Measurements from ENCODE around the gene HNRNPH3.

HNRNPH3 gene

DNA sequence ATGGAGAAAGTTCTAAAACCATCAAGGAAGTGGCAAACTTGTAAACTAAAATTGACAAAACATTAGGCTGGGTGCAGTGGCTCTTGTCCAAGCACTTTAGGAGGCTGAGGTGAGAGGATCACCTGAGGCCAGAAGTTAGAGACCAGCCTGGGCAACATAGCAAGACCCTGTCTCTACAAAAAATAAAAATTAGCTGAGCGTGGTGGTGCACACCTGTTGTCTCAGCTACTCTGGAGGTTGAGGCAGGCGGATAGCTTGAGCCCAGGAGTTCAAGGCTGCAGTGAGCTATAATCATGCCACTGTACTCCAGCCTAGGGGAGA is 29.4 kb upstream of the HNRNPH3 start:
- H3K4me1 ChIP-seq (ENCODE audit: control insufficient read depth, insufficient read depth, low read length): no peaks in the 10 kb centered on the region
- no peak overlapping the region for H3K4me3 ChIP-seq (ENCODE audit: low read depth, low read length)
- CTCF ChIA-PET: interaction anchor here (0.6 to 3.6 kb wide), 21 partner anchors 10 to 605 kb away, joined by 3 to 73 read pairs (median 4); no protein-coding TSS in a partner anchor
- no peak overlapping the region for H3K27ac ChIP-seq (ENCODE audit: extremely low read depth, low read depth, low read length)
- TF ChIP-seq ZNF777 (tag by site-specific recombination; IDR thresholded peaks at IDR 0.05; ENCODE audit: borderline replicate concordance): no peak
- no peak for TF ChIP-seq GLIS1 (tag by site-specific recombination; IDR thresholded peaks at IDR 0.05)
- TF ChIP-seq SALL2 (tag by site-specific recombination; IDR thresholded peaks at IDR 0.05; ENCODE audit: borderline replicate concordance): no peak
- no peak for TF ChIP-seq ZNF768 (tag by site-specific recombination; IDR thresholded peaks at IDR 0.05)
- peak; percentile 94 for TF ChIP-seq ZNF121 (tag by site-specific recombination; IDR thresholded peaks at IDR 0.05)
- no peak for TF ChIP-seq ATF2 (tag by site-specific recombination; IDR thresholded peaks at IDR 0.05; ENCODE audit: low read depth)
- POLR2A ChIA-PET: interaction anchor here (1.1 kb wide), 1 partner anchor 30 kb away, joined by 3 read pairs; the partner anchor contains the start of genes HNRNPH3 and PBLD
- no peaks in the 10 kb centered on the region for H3K9me3 ChIP-seq (ENCODE audit: control insufficient read depth, insufficient read depth, low read depth, low read length)
- no peaks in the 10 kb centered on the region for H3K36me3 ChIP-seq (ENCODE audit: control insufficient read depth in 2 of 2, insufficient read depth in 1 of 2, low read length in 2 of 2)

GRCh38 chr10:68302871-68303270 is 29.0 kb upstream of the HNRNPH3 start:
- H3K4me1 ChIP-seq (ENCODE audit: control insufficient read depth, insufficient read depth, low read length): no peaks in the 10 kb centered on the region
- no peaks in the 10 kb centered on the region for H3K9me3 ChIP-seq (ENCODE audit: control insufficient read depth, insufficient read depth, low read depth, low read length)
- no peak overlapping the region for H3K4me3 ChIP-seq (ENCODE audit: low read depth, low read length)
- ChIA-PET POLR2A (no interaction called here), CTCF (interaction anchor here (0.6 to 3.6 kb wide), 12 partner anchors 10 to 447 kb away, joined by 3 to 73 read pairs (median 4); no protein-coding TSS in a partner anchor)
- no peak overlapping the region for H3K27ac ChIP-seq (ENCODE audit: extremely low read depth, low read depth, low read length)
- no peaks in the 10 kb centered on the region for H3K36me3 ChIP-seq (ENCODE audit: control insufficient read depth in 2 of 2, insufficient read depth in 1 of 2, low read length in 2 of 2)
- no peak for TF ChIP-seq ZNF76 (tag by site-specific recombination; IDR thresholded peaks at IDR 0.05; ENCODE audit: borderline replicate concordance, low read depth)
- TF ChIP-seq ZNF394 (tag by site-specific recombination; IDR thresholded peaks at IDR 0.05; ENCODE audit: borderline replicate concordance): peak; percentile 76; the same call in 1 of the 2 replicates
- TF ChIP-seq ZNF146 (tag by site-specific recombination; IDR thresholded peaks at IDR 0.05): no peak
- no peak for TF ChIP-seq ZNF132 (tag by site-specific recombination; IDR thresholded peaks at IDR 0.05; ENCODE audit: borderline replicate concordance)
- TF ChIP-seq ZNF768 (tag by site-specific recombination; IDR thresholded peaks at IDR 0.05): no peak
- no peak for TF ChIP-seq ZNF157 (tag by site-specific recombination; IDR thresholded peaks at IDR 0.05)
- 0 out of 2 replicates have a peak, but pooled peaks have one; percentile 16 for TF ChIP-seq ZNF433 (tag by site-specific recombination; IDR thresholded peaks at IDR 0.05; ENCODE audit: low read depth)
- TF ChIP-seq OVOL3 (tag by site-specific recombination; IDR thresholded peaks at IDR 0.05): no peak
- no peak for TF ChIP-seq MZF1 (tag by site-specific recombination; IDR thresholded peaks at IDR 0.05; ENCODE audit: borderline replicate concordance)
- no peak for TF ChIP-seq ZNF449 (tag by site-specific recombination; IDR thresholded peaks at IDR 0.05)
- TF ChIP-seq KLF10 (tag by site-specific recombination; IDR thresholded peaks at IDR 0.05): no peak
- no peak for TF ChIP-seq ZNF175 (tag by site-specific recombination; IDR thresholded peaks at IDR 0.05)
- no peak for TF ChIP-seq ZNF747 (tag by site-specific recombination; IDR thresholded peaks at IDR 0.05)
- no peak for TF ChIP-seq ZNF280C (tag by site-specific recombination; IDR thresholded peaks at IDR 0.05)
- no peak for TF ChIP-seq ZFP3 (tag by site-specific recombination; IDR thresholded peaks at IDR 0.05; ENCODE audit: low read depth)
- peak; percentile 45 for TF ChIP-seq ZNF623 (tag by site-specific recombination; IDR thresholded peaks at IDR 0.05)
- TF ChIP-seq ZNF585B (tag by site-specific recombination; IDR thresholded peaks at IDR 0.05): no peak
- no peak for TF ChIP-seq ZNF621 (tag by site-specific recombination; IDR thresholded peaks at IDR 0.05)
- TF ChIP-seq ZBTB17 (tag by site-specific recombination; IDR thresholded peaks at IDR 0.05): no peak
- no peak for TF ChIP-seq HOXC10 (CRISPR knock-in tag; IDR thresholded peaks at IDR 0.05)
- TF ChIP-seq, protein P1, sequence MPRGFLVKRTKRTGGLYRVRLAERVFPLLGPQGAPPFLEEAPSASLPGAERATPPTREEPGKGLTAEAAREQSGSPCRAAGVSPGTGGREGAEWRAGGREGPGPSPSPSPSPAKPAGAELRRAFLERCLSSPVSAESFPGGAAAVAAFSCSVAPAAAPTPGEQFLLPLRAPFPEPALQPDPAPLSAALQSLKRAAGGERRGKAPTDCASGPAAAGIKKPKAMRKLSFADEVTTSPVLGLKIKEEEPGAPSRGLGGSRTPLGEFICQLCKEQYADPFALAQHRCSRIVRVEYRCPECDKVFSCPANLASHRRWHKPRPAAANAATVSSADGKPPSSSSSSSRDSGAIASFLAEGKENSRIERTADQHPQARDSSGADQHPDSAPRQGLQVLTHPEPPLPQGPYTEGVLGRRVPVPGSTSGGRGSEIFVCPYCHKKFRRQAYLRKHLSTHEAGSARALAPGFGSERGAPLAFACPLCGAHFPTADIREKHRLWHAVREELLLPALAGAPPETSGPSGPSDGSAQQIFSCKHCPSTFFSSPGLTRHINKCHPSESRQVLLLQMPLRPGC (tag by site-specific recombination; IDR thresholded peaks at IDR 0.05): no peak

Measured in HEK293 (cell line).